K562 (cell line): ENCODE results near the gene CRY2. TPM values are rescaled to one million over a fixed set of nuclear protein-coding genes. Genes with fewer than 3 reads are reported as not detected.

Source experiments
- CUX1 ChIP-seq: fragments of 200-800 bp; sonication (Bioruptor generic); IDR thresholded peaks from 2 replicates; pipeline ENCODE4 v1.6.1; 2016; ENCODE audit warnings: missing genetic modification characterization, missing compliant biosample characterization
- E2F6 ChIP-seq, 2 experiments: IDR thresholded peaks; 2 replicates each; pipeline ENCODE4 v1.6.1; 2011; ENCODE audit warnings: borderline replicate concordance in 1 of 2, control low read depth in 1 of 2, low read depth in 1 of 2, low read length in 1 of 2, mild to moderate bottlenecking in 1 of 2, mixed read lengths in 1 of 2, moderate library complexity in 1 of 2; ENCODE audit not compliant: insufficient read depth in 1 of 2, insufficient read length in 1 of 2, poor library complexity in 1 of 2, severe bottlenecking in 1 of 2; ENCODE audit errors: extremely low read depth in 1 of 2
- EGR1 ChIP-seq: fragments of 450-650 bp; conservative IDR thresholded peaks from 2 replicates; pipeline ENCODE4 v1.6.1; 2017; ENCODE audit warnings: mild to moderate bottlenecking
- JUNB ChIP-seq: fragments of 450-650 bp; formaldehyde crosslinking; conservative IDR thresholded peaks from 2 replicates; pipeline ENCODE4 v1.4.0; 2020; ENCODE audit warnings: mild to moderate bottlenecking
- KLF1 ChIP-seq: fragments of 450-650 bp; IDR thresholded peaks from 2 replicates; pipeline ENCODE4 v1.6.1; 2016; ENCODE audit warnings: missing genetic modification characterization, missing compliant biosample characterization
- NFE2L1 ChIP-seq: fragments of 450-650 bp; IDR thresholded peaks from 2 replicates; pipeline ENCODE4 v1.6.1; 2016; ENCODE audit warnings: missing genetic modification characterization, low read depth, mild to moderate bottlenecking, missing compliant biosample characterization, moderate library complexity, borderline replicate concordance
- POU5F1 ChIP-seq: fragments of 150-350 bp; IDR thresholded peaks from 2 replicates; pipeline ENCODE4 v1.6.1; 2014; ENCODE audit warnings: borderline replicate concordance, low read length, low read depth, mild to moderate bottlenecking; ENCODE audit not compliant: partially characterized antibody
- ZBTB40 ChIP-seq, 2 experiments: fragments of 450-650 bp in 1 of 2; sonication (generic) in 1 of 2; formaldehyde crosslinking in 1 of 2; IDR thresholded peaks; 2 replicates each; pipeline versions ENCODE4 v1.7.1 to v1.9.0; 2016 to 2022; ENCODE audit warnings: inconsistent platforms in 1 of 2, mild to moderate bottlenecking in 1 of 2, missing genetic modification reagents in 1 of 2
- ZC3H8 ChIP-seq: fragments of 450-650 bp; IDR thresholded peaks from 2 replicates; pipeline ENCODE4 v1.6.1; 2017
- ZFX ChIP-seq: sonication (generic); formaldehyde crosslinking; IDR thresholded peaks from 2 replicates; pipeline ENCODE4 v1.8.0; 2022; ENCODE audit warnings: mild to moderate bottlenecking, missing genetic modification reagents, moderate library complexity
- ZNF175 ChIP-seq: fragments of 200-800 bp; sonication (Bioruptor generic); IDR thresholded peaks from 2 replicates; pipeline ENCODE4 v1.6.1; 2016; ENCODE audit warnings: low read depth, mild to moderate bottlenecking, missing genetic modification characterization, missing compliant biosample characterization
- ZNF717 ChIP-seq: fragments of 250-450 bp; sonication (Bioruptor Pico); IDR thresholded peaks from 2 replicates; pipeline ENCODE4 v1.5.0; 2021
- polyA plus RNA-seq, 8 experiments: library from polyadenylated mRNA; depleted of rRNA in 4 of 8; stranded (reverse) in 5 of 8; unstranded in 3 of 8; fragments of >200 nt; fragmentation: Nextera tagmentation in 2 of 8; fragmentation: Illumina TruSeq in 1 of 8; extraction: Ambion mirVana in 2 of 8; extraction: Trizol in 1 of 8; gene quantifications; 2 replicates each; pipeline versions ENCODE4 v1.2.1 to v1.2.3, GENCODE V29; 2011 to 2014; ENCODE audit warnings: inconsistent platforms in 1 of 8, missing spikeins in 1 of 8
- total RNA-seq, 7 experiments: library from RNA; depleted of rRNA in 6 of 7; stranded (reverse); fragments of >200 nt in 6 of 7; fragmentation: Illumina TruSeq in 2 of 7; extraction: Trizol in 2 of 7; gene quantifications; 2 replicates each; pipeline versions ENCODE4 v1.2.1 to v1.2.3, GENCODE V29; 2011 to 2021; ENCODE audit warnings: low replicate concordance in 1 of 7

Gene CRY2
- total and polyA plus RNA-seq, 9 of the 15 experiments (the other 6 are each of a cell fraction or from before 2014, with no cell fraction given) = 2.3 to 23.9 (median 14.8) TPM

GRCh38 chr11:45839204-45839603 is 8.1 kb upstream of the CRY2 start (continued):
- TF ChIP-seq E2F6 (IDR thresholded peaks at IDR 0.05; ENCODE audit: borderline replicate concordance in 1 of 2, extremely low read depth in 1 of 2, insufficient read depth in 1 of 2, insufficient read length in 1 of 2, low read depth in 1 of 2, low read length in 1 of 2, poor library complexity in 1 of 2, severe bottlenecking in 1 of 2) (peak in 1 of 2 experiments; percentile 76), ZFX (CRISPR knock-in tag) (0 out of 2 replicates have a peak, but pooled peaks have one; percentile 20), JUNB (CRISPR knock-in tag) (no peak), CUX1 (CRISPR knock-in tag) (no peak), KLF1 (no peak), ZBTB40 (IDR thresholded peaks at IDR 0.05) (no peak), ZBTB40 (CRISPR knock-in tag; IDR thresholded peaks at IDR 0.05) (no peak), NFE2L1 (tag) (no peak), ZNF175 (CRISPR knock-in tag) (no peak), EGR1 (peak; percentile 70), POU5F1 (no peak), ZNF717 (CRISPR knock-in tag) (no peak), ZC3H8 (no peak)
